Liver (tissue), 9 donors: Measurements from ENCODE around the gene CUL1. TPM values are rescaled to one million over a fixed set of nuclear protein-coding genes. Genes with fewer than 3 reads are reported as not detected.

Source experiments
- DNase-seq: peaks from one replicate; pipeline ENCODE4 v3.0.0-alpha.2; 2017; ENCODE audit warnings: low spot score
- H3K27ac ChIP-seq, 2 donors: one replicate each; pipeline ENCODE4 v1.7.0; 2013; ENCODE audit warnings: inconsistent platforms in 2 of 2, low read length in 2 of 2, control low read depth in 1 of 2, low read depth in 1 of 2, mild to moderate bottlenecking in 1 of 2
- H3K27me3 ChIP-seq, 4 donors: one replicate each; pipeline versions ENCODE4 v1.6.1 to v1.7.0; 2013; ENCODE audit warnings: low read length in 3 of 4, inconsistent platforms in 1 of 4, mild to moderate bottlenecking in 1 of 4, moderate library complexity in 1 of 4; ENCODE audit not compliant: control insufficient read depth in 4 of 4, insufficient read depth in 4 of 4
- H3K36me3 ChIP-seq, 4 donors: one replicate each; pipeline versions ENCODE4 v1.6.1 to v1.7.0; 2013; ENCODE audit warnings: low read length in 3 of 4, mild to moderate bottlenecking in 3 of 4, low read depth in 1 of 4, moderate library complexity in 1 of 4; ENCODE audit not compliant: control insufficient read depth in 4 of 4, insufficient read depth in 3 of 4
- H3K4me1 ChIP-seq, 4 donors: one replicate each; pipeline versions ENCODE4 v1.6.1 to v1.7.0; 2013; ENCODE audit warnings: low read length in 3 of 4, mild to moderate bottlenecking in 3 of 4, moderate library complexity in 1 of 4; ENCODE audit not compliant: control insufficient read depth in 4 of 4, insufficient read depth in 4 of 4
- H3K4me3 ChIP-seq, 3 donors: one replicate each; pipeline versions ENCODE4 v1.6.1 to v1.7.0; 2013; ENCODE audit warnings: low read length in 3 of 3, control low read depth in 1 of 3, low read depth in 1 of 3, mild to moderate bottlenecking in 1 of 3
- H3K9ac ChIP-seq, 2 donors: one replicate each; pipeline ENCODE4 v1.7.0; 2013; ENCODE audit warnings: low read length in 2 of 2, mild to moderate bottlenecking in 2 of 2, moderate library complexity in 2 of 2, control low read depth in 1 of 2, low read depth in 1 of 2
- H3K9me3 ChIP-seq, 4 donors: one replicate each; pipeline versions ENCODE4 v1.6.1 to v1.7.0; 2013; ENCODE audit warnings: low read length in 3 of 4; ENCODE audit not compliant: control insufficient read depth in 4 of 4
- EGR1 ChIP-seq, 2 donors: IDR thresholded peaks; 2 replicates each; pipeline ENCODE4 v1.6.1; 2016 to 2018; ENCODE audit warnings: antibody characterized with exemption in 2 of 2, low read depth in 2 of 2
- FOXA1 ChIP-seq: IDR thresholded peaks from 2 replicates; pipeline ENCODE4 v1.6.1; 2016; ENCODE audit warnings: antibody characterized with exemption
- FOXA2 ChIP-seq: IDR thresholded peaks from 2 replicates; pipeline ENCODE4 v1.6.1; 2016; ENCODE audit warnings: antibody characterized with exemption
- GABPA ChIP-seq, 2 donors: IDR thresholded peaks in 1 of 2; conservative IDR thresholded peaks in 1 of 2; 2 replicates each; pipeline ENCODE4 v1.6.1; 2016; ENCODE audit warnings: antibody characterized with exemption in 2 of 2, mild to moderate bottlenecking in 1 of 2, moderate library complexity in 1 of 2
- HNF4A ChIP-seq, 2 donors: conservative IDR thresholded peaks; 2 replicates each; pipeline ENCODE4 v1.6.1; 2016; ENCODE audit warnings: antibody characterized with exemption in 2 of 2, mild to moderate bottlenecking in 2 of 2
- HNF4G ChIP-seq: IDR thresholded peaks from 2 replicates; pipeline ENCODE4 v1.6.1; 2016; ENCODE audit warnings: antibody characterized with exemption
- JUND ChIP-seq, 2 donors: IDR thresholded peaks; 2 replicates each; pipeline ENCODE4 v1.6.1; 2016; ENCODE audit warnings: antibody characterized with exemption in 2 of 2
- NR2F2 ChIP-seq: IDR thresholded peaks from 2 replicates; pipeline ENCODE4 v1.6.1; 2016; ENCODE audit warnings: antibody characterized with exemption
- RAD21 ChIP-seq, 2 donors: IDR thresholded peaks; 2 replicates each; pipeline ENCODE4 v1.6.1; 2016; ENCODE audit warnings: antibody characterized with exemption in 2 of 2, mild to moderate bottlenecking in 2 of 2
- RXRA ChIP-seq, 2 donors: IDR thresholded peaks; 2 replicates each; pipeline ENCODE4 v1.6.1; 2017 to 2018; ENCODE audit warnings: antibody characterized with exemption in 2 of 2, mild to moderate bottlenecking in 1 of 2
- SP1 ChIP-seq: IDR thresholded peaks from 2 replicates; pipeline ENCODE4 v1.6.1; 2018; ENCODE audit warnings: antibody characterized with exemption, mild to moderate bottlenecking
- TAF1 ChIP-seq: conservative IDR thresholded peaks from 2 replicates; pipeline ENCODE4 v1.6.1; 2016; ENCODE audit warnings: antibody characterized with exemption, mild to moderate bottlenecking
- YY1 ChIP-seq: IDR thresholded peaks from 2 replicates; pipeline ENCODE4 v1.6.1; 2016; ENCODE audit warnings: antibody characterized with exemption, mild to moderate bottlenecking
- WGBS: extraction: QIAGEN DNeasy Blood & Tissue Kit; methylation state at CpG from one replicate; pipeline ENCODE4 v1.1.7; 2013; 5-methylcytosine and 5-hydroxymethylcytosine counted together
- polyA plus RNA-seq, 2 donors: library from polyadenylated mRNA; stranded (reverse) in 1 of 2; unstranded in 1 of 2; fragments of 200-250 nt in 1 of 2; fragments of >200 nt in 1 of 2; fragmentation: Nextera tagmentation in 1 of 2; extraction: Ambion mirVana in 1 of 2; gene quantifications; one replicate each; pipeline versions ENCODE4 v1.2.1 to v1.2.3, GENCODE V29; 2013 to 2015
- total RNA-seq, 2 donors: library from RNA; depleted of rRNA; stranded (reverse); fragments of >200 nt; gene quantifications; one replicate each; pipeline ENCODE4 v1.2.3, GENCODE V29; 2014
- TF ChIP-seq, protein P1 (sequence below): IDR thresholded peaks from 2 replicates; pipeline ENCODE4 v1.6.1; 2016; ENCODE audit warnings: antibody characterized with exemption, mild to moderate bottlenecking
- TF ChIP-seq, protein P2 (sequence below): IDR thresholded peaks from 2 replicates; pipeline ENCODE4 v1.6.1; 2016; ENCODE audit warnings: antibody characterized with exemption
- TF ChIP-seq, protein P3 (sequence below): IDR thresholded peaks from 2 replicates; pipeline ENCODE4 v1.6.1; 2016; ENCODE audit warnings: antibody characterized with exemption
- TF ChIP-seq, protein P4 (sequence below): fragments of 150-350 bp; IDR thresholded peaks from 2 replicates; pipeline ENCODE4 v1.5.1; 2017; ENCODE audit warnings: improper control_type of control experiment, low read depth, low read length; ENCODE audit not compliant: missing input control
- TF ChIP-seq, protein P5 (sequence below): IDR thresholded peaks from 2 replicates; pipeline ENCODE4 v1.6.1; 2016; ENCODE audit warnings: antibody characterized with exemption
- donor health status: healthy.
- donor health status: healthy.
- donor health status: healthy.
- donor health status: healthy.
- donor health status: healthy.

The CUL1 gene
- total and polyA plus RNA-seq, 4 donors = 21.7 to 56.7 (median 26.7) TPM

DNA sequence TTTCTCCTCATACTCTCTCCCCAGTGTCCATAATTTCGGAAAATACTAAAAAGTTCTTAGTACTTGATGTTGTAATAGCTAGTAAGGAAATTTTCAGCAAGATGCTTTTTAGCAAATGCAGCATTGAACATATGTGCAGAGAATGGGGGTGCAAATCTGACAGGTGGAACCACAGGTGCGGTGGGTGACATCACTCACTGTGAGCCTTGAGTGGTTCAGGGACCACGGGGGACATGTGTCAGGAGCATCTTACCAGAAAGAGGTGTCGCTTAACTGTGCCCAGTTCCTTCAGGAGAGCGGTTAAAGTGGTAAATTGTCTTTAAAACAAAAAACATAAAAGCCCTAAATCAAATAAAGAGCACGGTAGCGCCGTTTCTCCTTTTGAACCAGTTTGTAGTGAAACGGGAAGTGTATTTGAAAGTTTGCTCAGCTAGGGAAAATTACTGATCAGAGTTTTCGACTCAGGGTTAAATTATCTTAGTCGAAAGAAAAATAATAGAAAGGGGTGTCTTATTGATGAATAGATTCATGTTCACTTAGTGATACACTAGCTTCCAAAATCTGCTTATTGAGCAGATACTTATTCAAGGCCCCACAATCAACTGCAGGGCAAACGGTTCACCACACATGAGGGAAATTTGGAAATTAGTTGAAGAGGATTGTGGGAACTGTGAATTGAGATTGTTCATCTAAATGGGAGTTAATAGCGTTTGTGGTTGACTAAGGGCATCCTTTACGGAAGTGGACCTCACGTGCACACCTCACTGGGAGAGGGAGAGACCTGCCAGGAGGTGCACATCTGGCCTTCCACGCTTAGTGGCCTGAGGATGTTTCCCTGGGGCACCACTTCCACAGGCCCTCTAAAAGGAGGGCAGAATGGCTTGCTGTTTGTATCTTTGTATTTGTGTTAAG lies 12.7 kb downstream of the CUL1 start:
- no peak for DNase-seq
- H3K27ac ChIP-seq = no peak overlapping the region
- no peak overlapping the region for H3K4me3 ChIP-seq
- WGBS = 86% methylated on average over 16 of the region's 16 CpGs
- no peaks in the 10 kb centered on the region for H3K9me3 ChIP-seq
- H3K9ac ChIP-seq = no peak overlapping the region
- no peaks in the 10 kb centered on the region for H3K27me3 ChIP-seq
- peaks cover 0 to 27% (median 16%) of the 10 kb centered on the region in 4 donors for H3K4me1 ChIP-seq
- H3K36me3 ChIP-seq = no peaks in the 10 kb centered on the region
- no peak for TF ChIP-seq FOXA2
- TF ChIP-seq HNF4A (conservative IDR thresholded peaks at IDR 0.05) = no peak
- TF ChIP-seq RAD21 (IDR thresholded peaks at IDR 0.05) = no peak

DNA sequence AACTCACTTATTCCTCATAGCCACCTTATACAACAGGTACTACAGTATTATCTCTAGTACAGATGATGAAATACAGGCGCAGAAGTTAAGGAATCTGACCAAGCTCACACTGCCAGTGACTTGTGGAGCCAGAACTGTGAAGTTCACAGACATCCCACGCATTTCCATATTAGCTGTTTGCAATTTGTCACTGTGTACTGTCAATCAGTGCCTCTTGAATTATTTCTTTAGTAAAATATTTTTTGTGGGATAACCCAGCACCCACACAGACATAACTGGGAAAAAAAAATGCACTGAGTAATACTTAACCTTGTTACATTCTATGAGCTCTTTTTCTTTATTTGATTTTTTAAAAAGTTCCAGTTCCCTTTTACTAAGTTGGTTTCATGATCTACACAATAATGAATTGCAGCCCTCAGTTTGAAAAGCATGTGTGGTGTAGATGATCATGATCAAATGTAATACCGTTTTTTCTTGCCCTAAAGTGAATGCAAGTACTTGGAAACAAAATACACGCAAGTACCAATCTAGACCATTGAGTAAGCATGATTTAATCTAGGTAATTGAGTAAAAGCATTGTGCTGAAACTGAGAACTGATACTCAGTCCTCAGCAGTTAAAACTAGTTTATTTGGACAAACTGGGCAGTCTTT lies 14.1 kb downstream of the CUL1 start:
- 51% methylated on average over 4 of the region's 4 CpGs for WGBS
- H3K4me1 ChIP-seq = peaks cover 0 to 26% (median 16%) of the 10 kb centered on the region in 4 donors
- no peaks in the 10 kb centered on the region for H3K27me3 ChIP-seq
- DNase-seq = no peak
- H3K27ac ChIP-seq = no peak overlapping the region
- no peaks in the 10 kb centered on the region for H3K36me3 ChIP-seq
- H3K9ac ChIP-seq = no peak overlapping the region
- H3K9me3 ChIP-seq = no peaks in the 10 kb centered on the region
- H3K4me3 ChIP-seq = no peak overlapping the region
- no peak for TF ChIP-seq YY1
- TF ChIP-seq NR2F2 = no peak
- TF ChIP-seq RAD21 (IDR thresholded peaks at IDR 0.05) = no peak
- TF ChIP-seq, protein P1, sequence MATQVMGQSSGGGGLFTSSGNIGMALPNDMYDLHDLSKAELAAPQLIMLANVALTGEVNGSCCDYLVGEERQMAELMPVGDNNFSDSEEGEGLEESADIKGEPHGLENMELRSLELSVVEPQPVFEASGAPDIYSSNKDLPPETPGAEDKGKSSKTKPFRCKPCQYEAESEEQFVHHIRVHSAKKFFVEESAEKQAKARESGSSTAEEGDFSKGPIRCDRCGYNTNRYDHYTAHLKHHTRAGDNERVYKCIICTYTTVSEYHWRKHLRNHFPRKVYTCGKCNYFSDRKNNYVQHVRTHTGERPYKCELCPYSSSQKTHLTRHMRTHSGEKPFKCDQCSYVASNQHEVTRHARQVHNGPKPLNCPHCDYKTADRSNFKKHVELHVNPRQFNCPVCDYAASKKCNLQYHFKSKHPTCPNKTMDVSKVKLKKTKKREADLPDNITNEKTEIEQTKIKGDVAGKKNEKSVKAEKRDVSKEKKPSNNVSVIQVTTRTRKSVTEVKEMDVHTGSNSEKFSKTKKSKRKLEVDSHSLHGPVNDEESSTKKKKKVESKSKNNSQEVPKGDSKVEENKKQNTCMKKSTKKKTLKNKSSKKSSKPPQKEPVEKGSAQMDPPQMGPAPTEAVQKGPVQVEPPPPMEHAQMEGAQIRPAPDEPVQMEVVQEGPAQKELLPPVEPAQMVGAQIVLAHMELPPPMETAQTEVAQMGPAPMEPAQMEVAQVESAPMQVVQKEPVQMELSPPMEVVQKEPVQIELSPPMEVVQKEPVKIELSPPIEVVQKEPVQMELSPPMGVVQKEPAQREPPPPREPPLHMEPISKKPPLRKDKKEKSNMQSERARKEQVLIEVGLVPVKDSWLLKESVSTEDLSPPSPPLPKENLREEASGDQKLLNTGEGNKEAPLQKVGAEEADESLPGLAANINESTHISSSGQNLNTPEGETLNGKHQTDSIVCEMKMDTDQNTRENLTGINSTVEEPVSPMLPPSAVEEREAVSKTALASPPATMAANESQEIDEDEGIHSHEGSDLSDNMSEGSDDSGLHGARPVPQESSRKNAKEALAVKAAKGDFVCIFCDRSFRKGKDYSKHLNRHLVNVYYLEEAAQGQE = no peak
- TF ChIP-seq, protein P2, sequence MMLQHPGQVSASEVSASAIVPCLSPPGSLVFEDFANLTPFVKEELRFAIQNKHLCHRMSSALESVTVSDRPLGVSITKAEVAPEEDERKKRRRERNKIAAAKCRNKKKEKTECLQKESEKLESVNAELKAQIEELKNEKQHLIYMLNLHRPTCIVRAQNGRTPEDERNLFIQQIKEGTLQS = no peak
- no peak for TF ChIP-seq RXRA (IDR thresholded peaks at IDR 0.05)
- TF ChIP-seq EGR1 (IDR thresholded peaks at IDR 0.05; ENCODE audit: low read depth in 2 of 2) = no peak
- no peak for TF ChIP-seq GABPA (IDR thresholded peaks at IDR 0.05 in 1 of 2, conservative IDR thresholded peaks at IDR 0.05 in 1 of 2)
- TF ChIP-seq, protein P3, sequence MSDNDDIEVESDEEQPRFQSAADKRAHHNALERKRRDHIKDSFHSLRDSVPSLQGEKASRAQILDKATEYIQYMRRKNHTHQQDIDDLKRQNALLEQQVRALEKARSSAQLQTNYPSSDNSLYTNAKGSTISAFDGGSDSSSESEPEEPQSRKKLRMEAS = no peak
- no peak for TF ChIP-seq SP1
- no peak for TF ChIP-seq HNF4A (conservative IDR thresholded peaks at IDR 0.05)
- no peak for TF ChIP-seq TAF1
- TF ChIP-seq HNF4G = no peak
- TF ChIP-seq FOXA1 = no peak
- TF ChIP-seq JUND (IDR thresholded peaks at IDR 0.05) = no peak
- TF ChIP-seq, protein P4, sequence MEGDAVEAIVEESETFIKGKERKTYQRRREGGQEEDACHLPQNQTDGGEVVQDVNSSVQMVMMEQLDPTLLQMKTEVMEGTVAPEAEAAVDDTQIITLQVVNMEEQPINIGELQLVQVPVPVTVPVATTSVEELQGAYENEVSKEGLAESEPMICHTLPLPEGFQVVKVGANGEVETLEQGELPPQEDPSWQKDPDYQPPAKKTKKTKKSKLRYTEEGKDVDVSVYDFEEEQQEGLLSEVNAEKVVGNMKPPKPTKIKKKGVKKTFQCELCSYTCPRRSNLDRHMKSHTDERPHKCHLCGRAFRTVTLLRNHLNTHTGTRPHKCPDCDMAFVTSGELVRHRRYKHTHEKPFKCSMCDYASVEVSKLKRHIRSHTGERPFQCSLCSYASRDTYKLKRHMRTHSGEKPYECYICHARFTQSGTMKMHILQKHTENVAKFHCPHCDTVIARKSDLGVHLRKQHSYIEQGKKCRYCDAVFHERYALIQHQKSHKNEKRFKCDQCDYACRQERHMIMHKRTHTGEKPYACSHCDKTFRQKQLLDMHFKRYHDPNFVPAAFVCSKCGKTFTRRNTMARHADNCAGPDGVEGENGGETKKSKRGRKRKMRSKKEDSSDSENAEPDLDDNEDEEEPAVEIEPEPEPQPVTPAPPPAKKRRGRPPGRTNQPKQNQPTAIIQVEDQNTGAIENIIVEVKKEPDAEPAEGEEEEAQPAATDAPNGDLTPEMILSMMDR = no peak
- TF ChIP-seq, protein P5, sequence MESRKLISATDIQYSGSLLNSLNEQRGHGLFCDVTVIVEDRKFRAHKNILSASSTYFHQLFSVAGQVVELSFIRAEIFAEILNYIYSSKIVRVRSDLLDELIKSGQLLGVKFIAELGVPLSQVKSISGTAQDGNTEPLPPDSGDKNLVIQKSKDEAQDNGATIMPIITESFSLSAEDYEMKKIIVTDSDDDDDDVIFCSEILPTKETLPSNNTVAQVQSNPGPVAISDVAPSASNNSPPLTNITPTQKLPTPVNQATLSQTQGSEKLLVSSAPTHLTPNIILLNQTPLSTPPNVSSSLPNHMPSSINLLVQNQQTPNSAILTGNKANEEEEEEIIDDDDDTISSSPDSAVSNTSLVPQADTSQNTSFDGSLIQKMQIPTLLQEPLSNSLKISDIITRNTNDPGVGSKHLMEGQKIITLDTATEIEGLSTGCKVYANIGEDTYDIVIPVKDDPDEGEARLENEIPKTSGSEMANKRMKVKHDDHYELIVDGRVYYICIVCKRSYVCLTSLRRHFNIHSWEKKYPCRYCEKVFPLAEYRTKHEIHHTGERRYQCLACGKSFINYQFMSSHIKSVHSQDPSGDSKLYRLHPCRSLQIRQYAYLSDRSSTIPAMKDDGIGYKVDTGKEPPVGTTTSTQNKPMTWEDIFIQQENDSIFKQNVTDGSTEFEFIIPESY = no peak
- no peak for TF ChIP-seq FOXA2
